ENCODE measurements around the gene OR2W3. TPM values are rescaled to one million over a fixed set of nuclear protein-coding genes. Genes with fewer than 3 reads are reported as not detected.
"Not testable (repeated sequence)": the region's sequence is repeated elsewhere in the genome, so short reads cannot be mapped to it uniquely, and the experiment has no call there.

The OR2W3 gene
- total RNA-seq, 4 donors from 2014 or later: 1.5 to 6.9 (median 2.3) TPM

DNA sequence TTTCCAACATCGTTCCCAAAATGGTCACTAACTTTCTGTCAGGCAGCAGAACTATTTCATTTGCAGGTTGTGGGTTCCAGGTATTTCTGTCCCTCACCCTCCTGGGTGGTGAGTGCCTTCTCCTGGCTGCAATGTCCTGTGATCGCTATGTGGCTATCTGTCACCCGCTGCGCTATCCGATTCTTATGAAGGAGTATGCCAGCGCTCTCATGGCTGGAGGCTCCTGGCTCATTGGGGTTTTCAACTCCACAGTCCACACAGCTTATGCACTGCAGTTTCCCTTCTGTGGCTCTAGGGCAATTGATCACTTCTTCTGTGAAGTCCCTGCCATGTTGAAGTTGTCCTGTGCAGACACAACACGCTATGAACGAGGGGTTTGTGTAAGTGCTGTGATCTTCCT lies 38.6 kb downstream of the OR2W3 start:
- WGBS, 2 donors: 96 to 97% methylated on average over 8 of the region's 8 CpGs
- Histone ChIP-seq H3K27ac (no peak overlapping the region), H3K9me3 (peaks cover 0 to 6% (median 0%) of the 10 kb centered on the region in 4 donors), H3K36me3 (no peaks in the 10 kb centered on the region), H3K4me1 (no peaks in the 10 kb centered on the region), H3K27me3 (no peaks in the 10 kb centered on the region), H3K4me3 (no peak overlapping the region)
- TF ChIP-seq EP300 (IDR thresholded peaks at IDR 0.05) (no peak), CTCF (IDR thresholded peaks at IDR 0.05) (no peak), POLR2A (IDR thresholded peaks at IDR 0.05) (no peak)
- DNase-seq (ENCODE audit: low spot score in 2 of 2): no peak

GRCh38 chr1:247935781-247936180 lies 40.4 kb downstream of the OR2W3 start:
- Histone ChIP-seq H3K27me3 (no peaks in the 10 kb centered on the region), H3K4me1 (no peaks in the 10 kb centered on the region), H3K9me3 (peaks cover 0 to 6% (median 0%) of the 10 kb centered on the region in 4 donors), H3K36me3 (no peaks in the 10 kb centered on the region), H3K4me3 (no peak overlapping the region), H3K27ac (no peak overlapping the region)
- DNase-seq (ENCODE audit: low spot score in 2 of 2): no peak
- TF ChIP-seq CTCF (IDR thresholded peaks at IDR 0.05): no peak
- no peak for TF ChIP-seq EP300 (IDR thresholded peaks at IDR 0.05)
- TF ChIP-seq POLR2A (IDR thresholded peaks at IDR 0.05): no peak
- 94 to 96% methylated on average over 9 of the region's 9 CpGs for WGBS, 2 donors

- H3K27ac ChIP-seq: no peak overlapping the region
- WGBS, 2 donors: 93 to 96% methylated on average over 18 of the region's 18 CpGs
- no peak for TF ChIP-seq CTCF (IDR thresholded peaks at IDR 0.05)
- no peak for TF ChIP-seq EP300 (IDR thresholded peaks at IDR 0.05)
- no peak for TF ChIP-seq POLR2A (IDR thresholded peaks at IDR 0.05)
Measured at GRCh38 chr1:247936415-247936814, 41.0 kb downstream of the OR2W3 start.

DNA sequence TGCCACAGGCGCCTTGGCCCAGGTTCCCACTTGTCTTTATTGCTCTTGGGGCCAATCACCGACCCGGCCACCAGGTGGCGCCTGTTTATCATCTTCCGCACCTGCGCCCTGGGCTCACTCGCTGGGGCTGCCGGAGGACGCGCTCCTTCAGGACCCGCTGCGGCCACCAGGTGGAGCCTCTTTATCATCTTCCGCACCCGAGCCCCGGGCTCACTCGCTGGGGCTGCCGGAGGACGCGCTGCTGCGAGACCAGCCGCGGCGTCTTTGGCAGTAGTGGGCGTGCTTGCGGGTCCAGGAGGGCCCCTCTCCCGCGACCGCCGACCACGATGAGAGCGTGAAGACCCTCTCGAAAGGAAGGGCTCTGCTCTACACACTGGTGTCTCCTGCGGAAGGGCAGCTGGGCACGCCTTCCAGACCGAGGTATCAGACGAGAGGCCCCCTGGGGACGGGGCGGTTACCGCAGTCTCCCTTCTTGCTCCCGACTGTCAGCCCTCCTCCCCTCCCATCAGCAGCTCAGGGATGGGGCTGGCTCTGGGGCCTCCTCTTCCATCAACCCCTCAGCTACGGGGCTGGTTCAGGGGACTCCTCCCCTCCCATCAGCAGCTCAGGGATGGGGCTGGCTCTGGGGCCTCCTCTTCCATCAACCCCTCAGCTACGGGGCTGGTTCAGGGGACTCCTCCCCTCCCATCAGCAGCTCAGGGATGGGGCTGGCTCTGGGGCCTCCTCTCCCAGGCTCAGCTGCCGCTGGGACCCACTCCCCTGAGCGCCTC lies 41.8 kb downstream of the OR2W3 start:
- 7% methylated on average over 16 to 28 of the region's 44 CpGs for WGBS, 2 donors
- not testable (repeated sequence) for H3K9me3 ChIP-seq, H3K4me1 ChIP-seq, H3K27ac ChIP-seq, H3K36me3 ChIP-seq, H3K27me3 ChIP-seq
- DNase-seq (ENCODE audit: low spot score in 2 of 2): peak; percentile 18 to 43
- peak; percentile 27 to 80 (median 71) for TF ChIP-seq CTCF (IDR thresholded peaks at IDR 0.05)
- H3K4me3 ChIP-seq: peak overlapping the region in 3 of 4 donors; percentile 28 to 47 (median 41)

More at GRCh38 chr1:247936415-247936814, 41.0 kb downstream of the OR2W3 start:
- peaks cover 0 to 6% (median 0%) of the 10 kb centered on the region in 4 donors for H3K9me3 ChIP-seq
- H3K4me1 ChIP-seq: no peaks in the 10 kb centered on the region
- no peaks in the 10 kb centered on the region for H3K36me3 ChIP-seq
- H3K27me3 ChIP-seq: no peaks in the 10 kb centered on the region
- DNase-seq (ENCODE audit: low spot score in 2 of 2): no peak
- H3K4me3 ChIP-seq: no peak overlapping the region

GRCh38 chr1:247942624-247943023 lies 47.2 kb downstream of the OR2W3 start:
- TF ChIP-seq EP300 (IDR thresholded peaks at IDR 0.05) (no peak), POLR2A (IDR thresholded peaks at IDR 0.05) (no peak), CTCF (IDR thresholded peaks at IDR 0.05) (no peak)
- Histone ChIP-seq H3K36me3 (no peaks in the 10 kb centered on the region), H3K27ac (no peak overlapping the region), H3K27me3 (no peaks in the 10 kb centered on the region), H3K9me3 (peaks cover 0 to 9% (median 2%) of the 10 kb centered on the region in 4 donors), H3K4me1 (no peaks in the 10 kb centered on the region), H3K4me3 (no peak overlapping the region)
- WGBS, 2 donors: 71 to 78% methylated on average over 6 of the region's 6 CpGs
- DNase-seq (ENCODE audit: low spot score in 2 of 2): no peak

Data from tibial nerve (tissue), 4 donors.